ENCODE results near the gene UACA. TPM values are rescaled to one million over a fixed set of nuclear protein-coding genes. Genes with fewer than 3 reads are reported as not detected.

UACA gene
- total RNA-seq, 2 experiments from 2014 or later, result 1.1 to 1.5 TPM

DNA sequence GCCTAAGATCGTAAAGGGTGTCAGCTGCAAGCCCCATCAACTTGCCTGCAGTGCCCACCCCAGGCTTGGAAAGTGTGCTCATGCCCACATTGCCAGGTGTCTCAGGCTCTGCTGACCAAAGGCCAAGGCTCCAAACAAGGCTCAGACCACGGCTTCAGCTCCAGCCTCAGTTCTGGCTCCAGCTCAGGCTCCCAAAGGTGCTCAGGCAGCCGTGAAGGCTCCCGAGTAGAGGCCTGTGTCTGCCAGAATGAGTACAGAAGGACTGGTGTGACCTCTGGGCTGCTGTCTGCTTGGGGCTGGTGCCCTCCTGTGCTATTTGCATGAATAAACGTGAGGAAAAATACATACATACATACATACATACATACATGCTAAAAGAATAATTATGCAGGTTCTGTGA, 27.9 kb upstream of the UACA start:
- Histone ChIP-seq H3K9me3 (ENCODE audit: control insufficient read depth in 1 of 2, insufficient read depth in 1 of 2, low read length in 2 of 2) (no peaks in the 10 kb centered on the region), H3K4me1 (ENCODE audit: insufficient read depth, low read length) (no peaks in the 10 kb centered on the region), H3K36me3 (ENCODE audit: insufficient read depth, low read length) (no peaks in the 10 kb centered on the region), H3K27ac (ENCODE audit: low read depth in 1 of 2, low read length in 2 of 2) (no peak overlapping the region), H3K27me3 (ENCODE audit: control insufficient read depth in 1 of 2, insufficient read depth in 2 of 2, low read length in 2 of 2) (peaks cover 4 to 6% of the 10 kb centered on the region in 2 experiments), H3K4me3 (ENCODE audit: low read length) (no peak overlapping the region)
- TF ChIP-seq, protein P1, sequence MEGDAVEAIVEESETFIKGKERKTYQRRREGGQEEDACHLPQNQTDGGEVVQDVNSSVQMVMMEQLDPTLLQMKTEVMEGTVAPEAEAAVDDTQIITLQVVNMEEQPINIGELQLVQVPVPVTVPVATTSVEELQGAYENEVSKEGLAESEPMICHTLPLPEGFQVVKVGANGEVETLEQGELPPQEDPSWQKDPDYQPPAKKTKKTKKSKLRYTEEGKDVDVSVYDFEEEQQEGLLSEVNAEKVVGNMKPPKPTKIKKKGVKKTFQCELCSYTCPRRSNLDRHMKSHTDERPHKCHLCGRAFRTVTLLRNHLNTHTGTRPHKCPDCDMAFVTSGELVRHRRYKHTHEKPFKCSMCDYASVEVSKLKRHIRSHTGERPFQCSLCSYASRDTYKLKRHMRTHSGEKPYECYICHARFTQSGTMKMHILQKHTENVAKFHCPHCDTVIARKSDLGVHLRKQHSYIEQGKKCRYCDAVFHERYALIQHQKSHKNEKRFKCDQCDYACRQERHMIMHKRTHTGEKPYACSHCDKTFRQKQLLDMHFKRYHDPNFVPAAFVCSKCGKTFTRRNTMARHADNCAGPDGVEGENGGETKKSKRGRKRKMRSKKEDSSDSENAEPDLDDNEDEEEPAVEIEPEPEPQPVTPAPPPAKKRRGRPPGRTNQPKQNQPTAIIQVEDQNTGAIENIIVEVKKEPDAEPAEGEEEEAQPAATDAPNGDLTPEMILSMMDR (IDR thresholded peaks at IDR 0.05), result no peak
- intact Hi-C loops (cut with DNase I, micrococcal nuclease), result no loop called here
- Mint-ChIP-seq H3K4me3 (no peak overlapping the region), H3K27ac (no peak overlapping the region), H3K36me3 (ENCODE audit: low read depth) (no peaks in the 10 kb centered on the region), H3K4me1 (ENCODE audit: low read depth) (no peaks in the 10 kb centered on the region), H3K9me3 (no peaks in the 10 kb centered on the region), H3K27me3 (peaks cover 13% of the 10 kb centered on the region)
- ChIA-PET CTCF (no interaction called here), POLR2A (no interaction called here)
- DNase-seq, result no peak
- no peak for ATAC-seq (ENCODE audit: poor library complexity)

DNA sequence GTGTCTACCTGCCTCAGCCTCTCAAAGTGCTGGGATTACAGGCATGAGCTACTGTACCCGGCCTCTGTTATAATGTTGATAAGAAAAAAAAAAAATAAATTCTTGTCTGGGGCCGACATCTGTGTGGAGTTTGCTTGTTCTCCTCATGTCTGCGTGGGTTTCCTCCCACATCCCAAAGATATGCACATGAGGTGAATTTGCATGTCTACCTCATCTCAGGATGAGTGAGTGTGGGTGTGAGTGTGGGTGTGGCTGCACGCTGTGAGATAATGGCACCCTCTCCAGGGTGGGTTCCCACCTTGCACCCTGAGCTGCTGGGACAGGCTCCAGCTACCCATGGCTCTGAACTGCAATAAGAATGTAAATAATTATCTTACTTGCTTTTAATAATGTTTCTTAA, 25.9 kb upstream of the UACA start:
- Mint-ChIP-seq H3K27me3 (peaks cover 15% of the 10 kb centered on the region), H3K27ac (no peak overlapping the region), H3K9me3 (no peaks in the 10 kb centered on the region), H3K4me1 (ENCODE audit: low read depth) (no peaks in the 10 kb centered on the region), H3K4me3 (no peak overlapping the region), H3K36me3 (ENCODE audit: low read depth) (no peaks in the 10 kb centered on the region)
- H3K27ac ChIP-seq (ENCODE audit: low read depth in 1 of 2, low read length in 2 of 2), result no peak overlapping the region
- ChIA-PET POLR2A (no interaction called here), CTCF (no interaction called here)
- ATAC-seq (ENCODE audit: poor library complexity) (no peak), DNase-seq (no peak)
- peaks cover 0 to 6% of the 10 kb centered on the region in 2 experiments for H3K27me3 ChIP-seq (ENCODE audit: control insufficient read depth in 1 of 2, insufficient read depth in 2 of 2, low read length in 2 of 2)
- TF ChIP-seq, protein P1 (IDR thresholded peaks at IDR 0.05), result no peak
- H3K36me3 ChIP-seq (ENCODE audit: insufficient read depth, low read length), result no peaks in the 10 kb centered on the region
- H3K4me3 ChIP-seq (ENCODE audit: low read length), result no peak overlapping the region
- no peaks in the 10 kb centered on the region for H3K9me3 ChIP-seq (ENCODE audit: control insufficient read depth in 1 of 2, insufficient read depth in 1 of 2, low read length in 2 of 2)
- intact Hi-C loops (cut with DNase I, micrococcal nuclease), result no loop called here
- H3K4me1 ChIP-seq (ENCODE audit: insufficient read depth, low read length), result no peaks in the 10 kb centered on the region

DNA sequence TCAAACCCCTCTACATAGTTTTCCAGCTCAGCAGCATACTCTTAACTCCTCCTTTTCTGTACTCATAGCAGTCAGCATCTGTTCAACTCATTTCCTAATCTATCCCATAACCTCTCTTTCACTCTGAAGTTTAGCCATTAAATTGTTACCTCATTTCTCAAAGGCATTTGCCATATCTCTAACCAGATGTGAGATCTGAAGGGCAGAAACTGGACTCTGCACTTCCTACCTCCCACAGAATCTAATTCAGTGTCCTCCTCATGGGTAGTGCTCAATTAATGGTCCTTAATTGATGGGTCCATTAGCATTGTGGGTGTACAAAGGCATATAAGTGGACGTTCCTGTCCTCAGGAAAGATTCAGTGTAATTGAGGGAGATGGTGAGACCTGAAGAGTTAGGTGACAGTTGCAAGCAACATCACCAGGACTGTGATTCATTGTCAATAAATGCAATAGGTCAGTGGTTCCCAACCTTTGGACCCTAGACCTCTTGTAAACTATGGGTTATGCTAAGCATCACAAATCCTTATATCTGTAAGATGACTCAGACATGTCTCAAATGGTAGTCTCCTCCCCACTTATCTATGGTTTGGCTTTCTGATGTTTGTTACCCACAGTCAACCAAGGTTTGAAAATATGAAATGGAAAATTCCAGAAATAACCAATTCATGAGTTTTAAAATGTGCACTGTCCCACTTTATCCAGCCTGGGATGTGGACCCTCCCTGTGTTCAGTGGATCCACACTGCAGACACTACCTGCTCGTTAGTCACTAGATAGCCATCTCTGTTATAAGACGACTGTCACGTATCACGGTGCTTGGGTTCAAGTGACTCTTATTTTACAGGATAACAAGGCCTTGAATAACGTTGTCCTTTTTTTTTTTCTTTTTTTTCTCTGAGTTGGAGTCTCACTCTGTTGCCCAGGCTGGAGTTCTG, 25.0 kb upstream of the UACA start:
- H3K27ac Mint-ChIP-seq, result no peak overlapping the region
- ChIA-PET POLR2A (no interaction called here), CTCF (no interaction called here)
- TF ChIP-seq, protein P1 (IDR thresholded peaks at IDR 0.05), result no peak
- Histone ChIP-seq H3K36me3 (ENCODE audit: insufficient read depth, low read length) (no peaks in the 10 kb centered on the region), H3K4me1 (ENCODE audit: insufficient read depth, low read length) (no peaks in the 10 kb centered on the region), H3K9me3 (ENCODE audit: control insufficient read depth in 1 of 2, insufficient read depth in 1 of 2, low read length in 2 of 2) (no peaks in the 10 kb centered on the region), H3K27me3 (ENCODE audit: control insufficient read depth in 1 of 2, insufficient read depth in 2 of 2, low read length in 2 of 2) (peaks cover 0 to 4% of the 10 kb centered on the region in 2 experiments), H3K27ac (ENCODE audit: low read depth in 1 of 2, low read length in 2 of 2) (no peak overlapping the region), H3K4me3 (ENCODE audit: low read length) (no peak overlapping the region)
- no peak for DNase-seq
- H3K36me3 Mint-ChIP-seq (ENCODE audit: low read depth), result no peaks in the 10 kb centered on the region
- peaks cover 15% of the 10 kb centered on the region for H3K27me3 Mint-ChIP-seq
- no peaks in the 10 kb centered on the region for H3K4me1 Mint-ChIP-seq (ENCODE audit: low read depth)
- no peaks in the 10 kb centered on the region for H3K9me3 Mint-ChIP-seq
- ATAC-seq (ENCODE audit: poor library complexity), result no peak
- intact Hi-C loops (cut with DNase I, micrococcal nuclease), result no loop called here
- H3K4me3 Mint-ChIP-seq, result no peak overlapping the region

All from CD4-positive, alpha-beta T cell (primary cell).